ENCODE measurements around the gene SEBOX. TPM values are rescaled to one million over a fixed set of nuclear protein-coding genes. Genes with fewer than 3 reads are reported as not detected.

SEBOX gene
- total and polyA plus RNA-seq, 2 of the 8 experiments (the other 6 are each of a cell fraction or from before 2014, with no cell fraction given) = not detected

DNA sequence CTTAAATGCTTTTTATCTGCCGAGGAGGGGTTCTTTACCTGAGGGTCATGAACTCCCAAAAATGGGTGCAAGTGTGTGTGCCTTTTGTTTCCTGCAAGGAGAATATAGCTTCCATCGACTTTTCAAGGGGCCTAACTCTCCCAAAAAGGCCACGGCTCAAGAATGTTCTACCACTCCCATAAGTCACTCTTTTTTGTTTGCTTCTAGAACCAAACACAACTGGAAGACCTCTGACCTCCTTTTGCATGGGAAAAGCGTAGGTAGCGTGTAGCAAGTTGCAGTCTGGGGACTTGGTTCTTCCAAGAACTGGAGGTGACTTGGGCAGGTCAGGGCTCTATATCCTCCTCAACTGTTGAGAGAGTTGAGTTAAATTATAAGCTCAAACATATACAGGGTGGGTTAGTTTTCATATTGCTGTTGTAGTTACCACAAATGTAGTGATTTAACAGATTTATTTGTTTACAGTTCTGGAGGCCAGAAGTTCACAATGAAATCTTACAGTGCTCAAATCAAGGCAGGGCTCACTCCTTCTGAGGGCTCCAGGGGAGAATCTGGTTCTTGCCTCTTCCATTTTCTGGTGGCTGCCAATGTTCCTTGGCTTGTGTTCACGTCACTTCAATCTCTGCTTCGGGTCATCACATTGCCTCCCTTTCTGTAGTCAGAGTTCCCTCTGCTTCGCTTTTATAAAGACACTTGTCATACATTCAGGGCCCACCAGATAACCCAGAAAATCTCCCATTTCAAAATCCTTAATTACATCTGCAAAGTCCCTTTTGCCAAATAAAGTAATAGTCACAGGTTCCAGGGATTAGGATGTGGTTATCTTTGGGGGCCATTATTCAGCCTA lies 44.6 kb downstream of the SEBOX start (continued):
- TF ChIP-seq, protein P1, sequence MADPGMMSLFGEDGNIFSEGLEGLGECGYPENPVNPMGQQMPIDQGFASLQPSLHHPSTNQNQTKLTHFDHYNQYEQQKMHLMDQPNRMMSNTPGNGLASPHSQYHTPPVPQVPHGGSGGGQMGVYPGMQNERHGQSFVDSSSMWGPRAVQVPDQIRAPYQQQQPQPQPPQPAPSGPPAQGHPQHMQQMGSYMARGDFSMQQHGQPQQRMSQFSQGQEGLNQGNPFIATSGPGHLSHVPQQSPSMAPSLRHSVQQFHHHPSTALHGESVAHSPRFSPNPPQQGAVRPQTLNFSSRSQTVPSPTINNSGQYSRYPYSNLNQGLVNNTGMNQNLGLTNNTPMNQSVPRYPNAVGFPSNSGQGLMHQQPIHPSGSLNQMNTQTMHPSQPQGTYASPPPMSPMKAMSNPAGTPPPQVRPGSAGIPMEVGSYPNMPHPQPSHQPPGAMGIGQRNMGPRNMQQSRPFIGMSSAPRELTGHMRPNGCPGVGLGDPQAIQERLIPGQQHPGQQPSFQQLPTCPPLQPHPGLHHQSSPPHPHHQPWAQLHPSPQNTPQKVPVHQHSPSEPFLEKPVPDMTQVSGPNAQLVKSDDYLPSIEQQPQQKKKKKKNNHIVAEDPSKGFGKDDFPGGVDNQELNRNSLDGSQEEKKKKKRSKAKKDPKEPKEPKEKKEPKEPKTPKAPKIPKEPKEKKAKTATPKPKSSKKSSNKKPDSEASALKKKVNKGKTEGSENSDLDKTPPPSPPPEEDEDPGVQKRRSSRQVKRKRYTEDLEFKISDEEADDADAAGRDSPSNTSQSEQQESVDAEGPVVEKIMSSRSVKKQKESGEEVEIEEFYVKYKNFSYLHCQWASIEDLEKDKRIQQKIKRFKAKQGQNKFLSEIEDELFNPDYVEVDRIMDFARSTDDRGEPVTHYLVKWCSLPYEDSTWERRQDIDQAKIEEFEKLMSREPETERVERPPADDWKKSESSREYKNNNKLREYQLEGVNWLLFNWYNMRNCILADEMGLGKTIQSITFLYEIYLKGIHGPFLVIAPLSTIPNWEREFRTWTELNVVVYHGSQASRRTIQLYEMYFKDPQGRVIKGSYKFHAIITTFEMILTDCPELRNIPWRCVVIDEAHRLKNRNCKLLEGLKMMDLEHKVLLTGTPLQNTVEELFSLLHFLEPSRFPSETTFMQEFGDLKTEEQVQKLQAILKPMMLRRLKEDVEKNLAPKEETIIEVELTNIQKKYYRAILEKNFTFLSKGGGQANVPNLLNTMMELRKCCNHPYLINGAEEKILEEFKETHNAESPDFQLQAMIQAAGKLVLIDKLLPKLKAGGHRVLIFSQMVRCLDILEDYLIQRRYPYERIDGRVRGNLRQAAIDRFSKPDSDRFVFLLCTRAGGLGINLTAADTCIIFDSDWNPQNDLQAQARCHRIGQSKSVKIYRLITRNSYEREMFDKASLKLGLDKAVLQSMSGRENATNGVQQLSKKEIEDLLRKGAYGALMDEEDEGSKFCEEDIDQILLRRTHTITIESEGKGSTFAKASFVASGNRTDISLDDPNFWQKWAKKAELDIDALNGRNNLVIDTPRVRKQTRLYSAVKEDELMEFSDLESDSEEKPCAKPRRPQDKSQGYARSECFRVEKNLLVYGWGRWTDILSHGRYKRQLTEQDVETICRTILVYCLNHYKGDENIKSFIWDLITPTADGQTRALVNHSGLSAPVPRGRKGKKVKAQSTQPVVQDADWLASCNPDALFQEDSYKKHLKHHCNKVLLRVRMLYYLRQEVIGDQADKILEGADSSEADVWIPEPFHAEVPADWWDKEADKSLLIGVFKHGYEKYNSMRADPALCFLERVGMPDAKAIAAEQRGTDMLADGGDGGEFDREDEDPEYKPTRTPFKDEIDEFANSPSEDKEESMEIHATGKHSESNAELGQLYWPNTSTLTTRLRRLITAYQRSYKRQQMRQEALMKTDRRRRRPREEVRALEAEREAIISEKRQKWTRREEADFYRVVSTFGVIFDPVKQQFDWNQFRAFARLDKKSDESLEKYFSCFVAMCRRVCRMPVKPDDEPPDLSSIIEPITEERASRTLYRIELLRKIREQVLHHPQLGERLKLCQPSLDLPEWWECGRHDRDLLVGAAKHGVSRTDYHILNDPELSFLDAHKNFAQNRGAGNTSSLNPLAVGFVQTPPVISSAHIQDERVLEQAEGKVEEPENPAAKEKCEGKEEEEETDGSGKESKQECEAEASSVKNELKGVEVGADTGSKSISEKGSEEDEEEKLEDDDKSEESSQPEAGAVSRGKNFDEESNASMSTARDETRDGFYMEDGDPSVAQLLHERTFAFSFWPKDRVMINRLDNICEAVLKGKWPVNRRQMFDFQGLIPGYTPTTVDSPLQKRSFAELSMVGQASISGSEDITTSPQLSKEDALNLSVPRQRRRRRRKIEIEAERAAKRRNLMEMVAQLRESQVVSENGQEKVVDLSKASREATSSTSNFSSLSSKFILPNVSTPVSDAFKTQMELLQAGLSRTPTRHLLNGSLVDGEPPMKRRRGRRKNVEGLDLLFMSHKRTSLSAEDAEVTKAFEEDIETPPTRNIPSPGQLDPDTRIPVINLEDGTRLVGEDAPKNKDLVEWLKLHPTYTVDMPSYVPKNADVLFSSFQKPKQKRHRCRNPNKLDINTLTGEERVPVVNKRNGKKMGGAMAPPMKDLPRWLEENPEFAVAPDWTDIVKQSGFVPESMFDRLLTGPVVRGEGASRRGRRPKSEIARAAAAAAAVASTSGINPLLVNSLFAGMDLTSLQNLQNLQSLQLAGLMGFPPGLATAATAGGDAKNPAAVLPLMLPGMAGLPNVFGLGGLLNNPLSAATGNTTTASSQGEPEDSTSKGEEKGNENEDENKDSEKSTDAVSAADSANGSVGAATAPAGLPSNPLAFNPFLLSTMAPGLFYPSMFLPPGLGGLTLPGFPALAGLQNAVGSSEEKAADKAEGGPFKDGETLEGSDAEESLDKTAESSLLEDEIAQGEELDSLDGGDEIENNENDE (IDR thresholded peaks at IDR 0.05; ENCODE audit: insufficient replicate concordance, low read length) = no peak
- no peak for TF ChIP-seq POLR2AphosphoS5 (IDR thresholded peaks at IDR 0.05; ENCODE audit: low read depth, low read length)
- TF ChIP-seq CREB1 (IDR thresholded peaks at IDR 0.05) = no peak
- TF ChIP-seq JUND (IDR thresholded peaks at IDR 0.05; ENCODE audit: low read length) = no peak
- no peak for TF ChIP-seq SUZ12 (IDR thresholded peaks at IDR 0.05; ENCODE audit: low read length)
- TF ChIP-seq KDM5A (IDR thresholded peaks at IDR 0.05; ENCODE audit: low read length) = no peak
- no peak for TF ChIP-seq RFX5 (IDR thresholded peaks at IDR 0.05; ENCODE audit: borderline replicate concordance, low read depth, low read length)
- no peak for TF ChIP-seq GTF2F1 (IDR thresholded peaks at IDR 0.05; ENCODE audit: borderline replicate concordance, low read depth, low read length)
